GM12872 (cell line): ENCODE results near the gene TYK2.
A peak's percentile ranks its signal among the peaks of the same experiment; 100 is the strongest.

ENCODE experiments used
- TF ChIP-seq, protein P1 (sequence below): IDR thresholded peaks from 3 replicates; pipeline ENCODE4 v1.5.1; 2011; ENCODE audit warnings: low read depth, mild to moderate bottlenecking, low read length, moderate library complexity; ENCODE audit not compliant: insufficient read depth

TYK2 gene

DNA sequence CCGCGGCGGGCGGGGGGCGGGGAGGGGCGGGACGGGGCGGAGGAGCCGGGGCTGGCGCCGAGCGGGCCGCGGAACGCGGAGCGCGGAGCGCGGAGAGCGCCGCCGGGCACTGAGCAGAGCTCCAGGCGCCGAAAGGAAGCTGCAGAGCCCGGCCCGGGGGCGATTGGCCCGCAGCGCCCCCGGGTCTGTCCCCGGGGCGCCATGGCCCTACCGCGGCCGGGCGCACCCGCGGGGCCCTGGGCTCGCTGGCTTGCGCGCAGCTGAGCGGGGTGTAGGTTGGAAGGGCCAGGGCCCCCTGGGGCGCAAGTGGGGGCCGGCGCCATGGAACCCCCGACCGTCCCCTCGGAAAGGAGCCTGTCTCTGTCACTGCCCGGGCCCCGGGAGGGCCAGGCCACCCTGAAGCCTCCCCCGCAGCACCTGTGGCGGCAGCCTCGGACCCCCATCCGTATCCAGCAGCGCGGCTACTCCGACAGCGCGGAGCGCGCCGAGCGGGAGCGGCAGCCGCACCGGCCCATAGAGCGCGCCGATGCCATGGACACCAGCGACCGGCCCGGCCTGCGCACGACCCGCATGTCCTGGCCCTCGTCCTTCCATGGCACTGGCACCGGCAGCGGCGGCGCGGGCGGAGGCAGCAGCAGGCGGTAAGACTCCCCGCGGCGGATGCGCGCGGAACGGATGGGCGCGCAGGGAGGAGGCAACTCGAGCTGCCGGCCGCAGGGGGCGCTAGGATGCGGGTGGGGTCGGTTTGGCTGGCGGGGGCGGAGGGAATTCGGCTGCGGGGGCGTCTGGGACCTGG lies 40.3 kb upstream of the TYK2 start, which contains the start of gene PDE4A:
Gene PDE4A, plus strand, starts transcription at position 95 of the 796 bp plus-strand sequence. Its CDS starts 227 bp downstream, at position 322.
- TF ChIP-seq, protein P1, sequence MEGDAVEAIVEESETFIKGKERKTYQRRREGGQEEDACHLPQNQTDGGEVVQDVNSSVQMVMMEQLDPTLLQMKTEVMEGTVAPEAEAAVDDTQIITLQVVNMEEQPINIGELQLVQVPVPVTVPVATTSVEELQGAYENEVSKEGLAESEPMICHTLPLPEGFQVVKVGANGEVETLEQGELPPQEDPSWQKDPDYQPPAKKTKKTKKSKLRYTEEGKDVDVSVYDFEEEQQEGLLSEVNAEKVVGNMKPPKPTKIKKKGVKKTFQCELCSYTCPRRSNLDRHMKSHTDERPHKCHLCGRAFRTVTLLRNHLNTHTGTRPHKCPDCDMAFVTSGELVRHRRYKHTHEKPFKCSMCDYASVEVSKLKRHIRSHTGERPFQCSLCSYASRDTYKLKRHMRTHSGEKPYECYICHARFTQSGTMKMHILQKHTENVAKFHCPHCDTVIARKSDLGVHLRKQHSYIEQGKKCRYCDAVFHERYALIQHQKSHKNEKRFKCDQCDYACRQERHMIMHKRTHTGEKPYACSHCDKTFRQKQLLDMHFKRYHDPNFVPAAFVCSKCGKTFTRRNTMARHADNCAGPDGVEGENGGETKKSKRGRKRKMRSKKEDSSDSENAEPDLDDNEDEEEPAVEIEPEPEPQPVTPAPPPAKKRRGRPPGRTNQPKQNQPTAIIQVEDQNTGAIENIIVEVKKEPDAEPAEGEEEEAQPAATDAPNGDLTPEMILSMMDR: peak; percentile 43; the same call in 2 of the 3 replicates

DNA sequence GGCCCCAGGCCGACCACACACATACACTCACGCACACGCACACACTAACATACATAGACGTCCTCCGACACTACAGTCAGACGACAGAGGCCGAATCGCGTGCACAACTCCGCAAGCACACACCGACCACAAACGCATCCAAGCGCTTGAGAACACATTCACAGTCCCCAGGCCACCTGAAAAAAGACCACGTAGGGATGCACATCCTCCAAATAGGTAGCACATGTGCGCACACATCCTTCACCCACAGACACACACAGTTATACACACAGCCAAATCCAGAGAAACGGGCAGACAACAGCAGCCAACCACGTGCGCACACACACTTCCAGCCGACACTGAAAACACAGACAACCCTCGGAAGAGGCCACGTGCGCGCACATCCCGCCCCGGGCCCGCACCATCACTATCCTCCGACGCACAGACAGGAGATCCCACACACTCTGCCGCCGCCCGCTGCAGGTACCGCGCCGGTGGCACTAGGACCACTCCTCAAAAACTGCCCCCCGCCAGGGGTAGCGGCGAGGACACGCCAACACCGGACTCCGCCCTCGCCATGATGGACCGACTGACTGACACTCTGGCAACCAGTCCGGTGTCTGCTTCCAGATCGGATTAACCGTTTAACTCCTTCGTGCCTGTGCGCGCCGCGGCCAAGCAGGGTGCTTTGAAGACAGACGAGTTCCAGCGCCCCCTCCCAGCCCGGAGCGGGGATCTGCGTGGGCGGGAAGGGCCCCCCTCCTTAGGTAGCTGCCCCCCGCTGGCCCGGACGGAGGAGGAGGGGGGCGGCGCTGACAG lies 39.5 kb upstream of the TYK2 start:
- TF ChIP-seq, protein P1: no peak

DNA sequence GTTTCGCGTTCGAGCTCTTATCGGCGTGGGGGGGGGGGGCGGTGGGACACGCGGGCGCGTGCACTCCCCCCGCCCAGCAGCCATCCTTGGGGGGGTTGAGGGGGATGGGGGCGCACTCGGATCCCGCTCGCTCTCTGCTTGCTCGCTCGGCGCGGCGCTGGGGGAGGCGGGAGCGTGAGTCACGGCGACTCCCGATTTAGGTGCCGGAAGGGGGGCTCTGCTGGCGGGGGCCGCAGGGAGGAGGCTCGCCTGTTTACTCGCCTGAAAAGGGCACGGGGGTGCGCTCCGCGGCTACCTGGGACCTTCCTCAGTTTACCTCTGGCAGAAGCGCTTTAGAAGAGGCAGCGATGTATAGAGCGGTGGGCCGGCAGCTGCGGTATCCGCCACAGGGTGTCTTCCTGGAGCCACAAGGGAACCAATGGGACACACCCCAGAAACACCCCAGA lies 38.9 kb upstream of the TYK2 start:
- TF ChIP-seq, protein P1: no peak

DNA sequence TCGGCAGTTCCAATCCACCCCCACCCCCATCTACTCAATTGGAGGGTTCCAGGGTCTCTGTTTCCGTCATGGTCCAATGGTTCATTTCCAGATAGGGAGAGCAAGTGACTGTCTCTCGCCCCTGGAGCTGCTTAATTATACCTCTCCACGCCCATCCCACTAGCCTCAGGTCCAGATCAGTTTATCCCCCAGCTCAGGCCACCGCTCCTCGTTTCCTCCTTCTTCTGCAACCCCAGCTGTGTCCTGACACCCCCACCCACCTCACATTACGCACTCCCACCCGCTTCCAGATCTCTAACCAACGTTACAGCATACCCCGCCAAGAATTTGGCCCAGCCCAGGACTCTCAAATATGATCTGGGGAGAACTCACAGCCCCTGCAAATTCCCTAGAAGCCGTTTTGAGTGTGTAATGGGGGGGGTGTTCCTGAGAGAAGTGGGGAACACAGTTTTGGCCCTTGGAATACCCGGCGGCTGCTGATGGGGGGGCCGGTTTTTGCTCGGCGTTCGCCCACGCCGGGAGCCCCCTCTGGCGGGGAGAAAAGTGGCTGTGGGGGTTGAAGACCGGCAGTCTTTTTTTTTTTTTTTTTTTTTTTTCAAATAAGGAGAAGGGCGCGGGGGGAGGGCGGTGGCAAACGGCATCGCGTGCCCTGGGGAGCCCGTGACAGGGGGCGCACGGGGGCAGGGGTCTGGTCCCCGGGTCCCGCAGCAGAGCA lies 38.3 kb upstream of the TYK2 start:
- TF ChIP-seq, protein P1: no peak

DNA sequence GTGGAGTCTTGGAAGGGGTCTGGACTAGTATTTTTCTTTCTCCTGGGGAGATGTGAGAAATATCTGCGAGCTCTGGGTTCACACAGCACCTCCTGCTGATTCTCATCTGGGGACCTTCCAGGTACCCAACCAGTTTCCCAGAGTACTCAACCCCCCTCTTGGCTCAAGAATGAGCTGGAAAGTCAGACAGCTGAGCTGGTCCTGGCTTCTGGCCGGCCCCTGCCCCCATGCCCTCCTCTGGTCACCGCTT lies 37.8 kb upstream of the TYK2 start:
- TF ChIP-seq, protein P1: no peak

DNA sequence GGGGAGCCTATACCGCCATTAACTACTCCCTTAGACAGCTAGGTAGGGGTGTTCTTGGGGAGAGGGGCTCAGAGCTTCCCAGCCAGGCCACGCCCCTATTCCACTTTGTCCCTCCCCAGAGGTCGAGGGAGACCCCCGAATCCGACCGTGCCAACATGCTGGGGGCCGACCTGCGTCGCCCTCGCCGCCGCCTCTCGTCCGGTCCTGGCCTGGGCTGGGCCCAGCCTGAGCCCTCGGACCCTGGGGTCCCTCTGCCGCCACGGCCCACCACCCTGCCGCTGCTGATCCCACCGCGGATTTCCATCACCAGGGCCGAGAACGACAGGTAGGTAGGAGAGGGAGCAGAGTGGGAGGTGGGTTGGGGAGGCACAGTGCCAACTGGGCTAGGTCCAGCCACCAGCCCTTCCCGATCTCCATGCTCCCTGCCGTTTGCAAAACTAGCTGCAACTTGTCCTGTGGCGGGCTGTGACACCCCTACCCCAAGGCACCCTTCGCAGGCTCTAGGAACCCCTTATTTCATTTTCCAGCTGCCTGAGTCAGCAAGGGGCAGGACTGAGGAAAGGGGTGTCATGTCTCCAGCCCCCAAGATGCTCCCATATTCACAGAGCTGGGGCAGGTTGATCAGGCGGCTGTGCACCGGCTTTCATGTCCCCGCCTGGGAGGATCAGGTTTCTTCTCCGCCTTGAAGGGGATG lies 37.3 kb upstream of the TYK2 start:
- TF ChIP-seq, protein P1: no peak
